IPS DF 4.7 (cell line): ENCODE data around the gene SEMA4A.
"Not testable (repeated sequence)": the region's sequence is repeated elsewhere in the genome, so short reads cannot be mapped to it uniquely, and the experiment has no call there.

Source experiments
- DNase-seq: peaks from one replicate; pipeline ENCODE4 v3.0.0-alpha.2; 2013; ENCODE audit warnings: low spot score; ENCODE audit errors: extremely low read depth

The SEMA4A gene

GRCh38 chr1:156118177-156118868, 35.1 kb upstream of the SEMA4A start:
- DNase-seq, result no peak

GRCh38 chr1:156119503-156120209, 33.7 kb upstream of the SEMA4A start:
- no peak for DNase-seq

GRCh38 chr1:156120318-156120717, 33.1 kb upstream of the SEMA4A start:
- DNase-seq, result no peak

GRCh38 chr1:156121005-156121404, 32.4 kb upstream of the SEMA4A start:
- not testable (repeated sequence) for DNase-seq

GRCh38 chr1:156121457-156121856, 31.9 kb upstream of the SEMA4A start:
- DNase-seq, result no peak

- DNase-seq, result no peak
Measured at GRCh38 chr1:156122086-156122485, 31.3 kb upstream of the SEMA4A start.

- no peak for DNase-seq
Measured at GRCh38 chr1:156122519-156123355, 30.6 kb upstream of the SEMA4A start.

GRCh38 chr1:156123356-156124196, 29.8 kb upstream of the SEMA4A start:
- no peak for DNase-seq

GRCh38 chr1:156124557-156125483, 28.6 kb upstream of the SEMA4A start:
- no peak for DNase-seq

GRCh38 chr1:156125544-156125943, 27.8 kb upstream of the SEMA4A start:
- not testable (repeated sequence) for DNase-seq

GRCh38 chr1:156126043-156126629, 27.2 kb upstream of the SEMA4A start:
- DNase-seq, result no peak

GRCh38 chr1:156126630-156127534, 26.5 kb upstream of the SEMA4A start:
- no peak for DNase-seq

- DNase-seq, result no peak
Measured at GRCh38 chr1:156128308-156128653, 25.1 kb upstream of the SEMA4A start.

GRCh38 chr1:156128654-156129597, 24.5 kb upstream of the SEMA4A start:
- DNase-seq, result no peak

- DNase-seq, result no peak
Measured at GRCh38 chr1:156129687-156130577, 23.5 kb upstream of the SEMA4A start.

- no peak for DNase-seq
Measured at GRCh38 chr1:156130578-156130942, 22.8 kb upstream of the SEMA4A start.
